HepG2 (cell line): ENCODE results near the gene RASA4B. TPM values are rescaled to one million over a fixed set of nuclear protein-coding genes. Genes with fewer than 3 reads are reported as not detected.
A peak's percentile ranks its signal among the peaks of the same experiment; 100 is the strongest.

Source experiments
- ATAC-seq: fragments of 200-7000 bp; cut with Tn5 transposase; 3 replicates; pipeline ENCODE4 v1.9.1; 2020; ENCODE audit warnings: mild to moderate bottlenecking, moderate library complexity
- BruUV-seq: library from RNA; stranded (reverse); fragments of 400-500 nt; replicated peaks from 2 replicates; lab custom pipeline; 2021; lab: Mats Ljungman, UMichigan
- CTCF ChIA-PET: fragments of 300-600 bp; formaldehyde crosslinking; extraction: SDS; loops from one replicate; lab custom pipeline; 2021; ENCODE audit warnings: low total read pairs, inconsistent platforms, low intra/inter-chr PET ratio; lab: Yijun Ruan, JAX
- POLR2A ChIA-PET: fragments of 350-600 bp; sonication (Branson Sonifier 250); formaldehyde crosslinking; loops from one replicate; lab custom pipeline; 2020; ENCODE audit warnings: antibody characterized with exemption, inconsistent platforms; lab: Yijun Ruan, JAX
- DNase-seq: peaks from one replicate; pipeline ENCODE4 v3.0.0-alpha.2; 2015; ENCODE audit warnings: low spot score
- FAIRE-seq: peaks from 3 replicates; lab custom pipeline; 2011; peaks lifted over from hg19 to GRCh38; lab: Jason Lieb, UNC
- H2AFZ ChIP-seq: one replicate; pipeline ENCODE4 v1.6.1; 2011; ENCODE audit warnings: low read length, inconsistent platforms
- H3K27ac ChIP-seq: fragments of 300-600 bp; 3 replicates; pipeline ENCODE4 v1.8.0; 2011; ENCODE audit warnings: mixed run types, mild to moderate bottlenecking, mixed read lengths, low read length, inconsistent platforms; ENCODE audit not compliant: insufficient read depth; ENCODE audit errors: extremely low read length
- H3K27me3 ChIP-seq, 2 experiments: fragments of 200-600 bp in 1 of 2; 2 replicates in 1 of 2; 3 replicates in 1 of 2; pipeline versions ENCODE4 v1.6.0 to v1.8.0; 2011; ENCODE audit warnings: low read length in 2 of 2, mild to moderate bottlenecking in 2 of 2, moderate library complexity in 2 of 2, inconsistent platforms in 1 of 2; ENCODE audit not compliant: insufficient read depth in 2 of 2, control insufficient read depth in 1 of 2
- H3K36me3 ChIP-seq, 2 experiments: fragments of 200-600 bp in 1 of 2; replicated peaks in 1 of 2; 2 replicates in 1 of 2; 3 replicates in 1 of 2; pipeline versions ENCODE4 v1.5.1 to v1.8.0; 2011; ENCODE audit warnings: low read length in 2 of 2, inconsistent platforms in 1 of 2; ENCODE audit not compliant: insufficient read depth in 2 of 2, control insufficient read depth in 1 of 2
- H3K4me1 ChIP-seq: 2 replicates; pipeline ENCODE4 v1.5.1; 2012; ENCODE audit warnings: low read length, inconsistent platforms; ENCODE audit not compliant: insufficient read depth
- H3K4me2 ChIP-seq: 2 replicates; pipeline ENCODE4 v1.6.0; 2011; ENCODE audit warnings: low read depth, low read length, inconsistent platforms
- H3K4me3 ChIP-seq, 3 experiments: fragments of 200-600 bp in 1 of 3; sonication (generic), shearing (Covaris generic) in 1 of 3; replicated peaks in 1 of 3; 2 replicates each; pipeline ENCODE4 v1.5.1; 2011 to 2016; ENCODE audit warnings: low read length in 3 of 3, inconsistent platforms in 2 of 3, low read depth in 2 of 3, mild to moderate bottlenecking in 2 of 3, control low read depth in 1 of 3, mixed read lengths in 1 of 3; ENCODE audit not compliant: insufficient read depth in 1 of 3
- H3K79me2 ChIP-seq: one replicate; pipeline ENCODE4 v1.6.1; 2011; ENCODE audit warnings: low read length, inconsistent platforms; ENCODE audit not compliant: insufficient read depth
- H3K9ac ChIP-seq: 2 replicates; pipeline ENCODE4 v1.6.0; 2011; ENCODE audit warnings: mild to moderate bottlenecking, low read depth, low read length, inconsistent platforms; ENCODE audit not compliant: insufficient read depth
- H3K9me3 ChIP-seq: 2 replicates; pipeline ENCODE4 v1.5.1; 2012; ENCODE audit warnings: mild to moderate bottlenecking, low read length
- H4K20me1 ChIP-seq: 2 replicates; pipeline ENCODE4 v1.6.0; 2011; ENCODE audit warnings: inconsistent platforms, mild to moderate bottlenecking, low read length, moderate library complexity; ENCODE audit not compliant: insufficient read depth
- AGO2 ChIP-seq: fragments of 200-400 bp; formaldehyde crosslinking; optimal IDR thresholded peaks from 2 replicates; pipeline ENCODE3; 2017; ENCODE audit warnings: mild to moderate bottlenecking, low read depth, low read length, moderate library complexity
- ATF4 ChIP-seq, 2 experiments: fragments of 450-650 bp in 1 of 2; sonication (generic) in 1 of 2; formaldehyde crosslinking; IDR thresholded peaks; 2 replicates each; pipeline versions ENCODE4 v1.5.0 to v1.8.0; 2020 to 2022; ENCODE audit warnings: mild to moderate bottlenecking in 1 of 2, missing genetic modification reagents in 1 of 2
- WIZ ChIP-seq: sonication (generic); formaldehyde crosslinking; IDR thresholded peaks from 2 replicates; pipeline ENCODE4 v1.5.1; 2020; ENCODE audit warnings: mild to moderate bottlenecking, missing genetic modification reagents
- WGBS: methylation state at CpG from one replicate; pipeline ENCODE4 v1.1.6; 2017; ENCODE audit warnings: low lambda C conversion rate; 5-methylcytosine and 5-hydroxymethylcytosine counted together
- in situ Hi-C: cut with HindIII; loops from 2 replicates; pipeline ENCODE4 v1.10.0; 2017; ENCODE audit warnings: low pct_unique_long_range_greater_than_20kb; ENCODE audit not compliant: extremely low pct_ligation_motif_present
- intact Hi-C: fragments of 100-400 bp; cut with micrococcal nuclease; formaldehyde crosslinking; loops from one replicate; pipeline ENCODE4 v1.10.0; 2022; ENCODE audit not compliant: unreplicated experiment
- polyA plus RNA-seq, 8 experiments: library from polyadenylated mRNA; depleted of rRNA in 3 of 8; stranded (reverse) in 7 of 8; unstranded in 1 of 8; fragments of >200 nt; fragmentation: Illumina TruSeq in 4 of 8; extraction: Trizol in 4 of 8; gene quantifications; 2 replicates each; pipeline versions ENCODE4 v1.2.1 to v1.2.3, GENCODE V29; 2011 to 2016; ENCODE audit warnings: low read depth in 4 of 8, missing spikeins in 1 of 8, mixed read lengths in 1 of 8; ENCODE audit not compliant: insufficient read depth in 1 of 8
- total RNA-seq, 5 experiments: library from RNA; depleted of rRNA; stranded (reverse); fragments of >200 nt; fragmentation: Illumina TruSeq; extraction: Trizol; gene quantifications; 2 replicates each; pipeline ENCODE4 v1.2.3, GENCODE V29; 2016; ENCODE audit warnings: low read depth in 1 of 5

The RASA4B gene
- total and polyA plus RNA-seq, 2 of the 13 experiments (the other 11 are each of a cell fraction or from before 2014, with no cell fraction given), result 0.82 to 1.3 TPM

GRCh38 chr7:102467581-102468477, 49.7 kb downstream of the RASA4B start:
- ChIA-PET POLR2A (no interaction called here), CTCF (no interaction called here)
- 92% methylated on average over 16 of the region's 24 CpGs for WGBS
- Histone ChIP-seq H3K79me2 (peaks cover 13% of the 10 kb centered on the region), H3K36me3 (peaks cover 0 to 2% of the 10 kb centered on the region in 2 experiments; a peak in 2 of 5 replicates), H3K9ac (no peak overlapping the region), H2AFZ (no peak overlapping the region), H3K27me3 (peaks cover 0 to 5% of the 10 kb centered on the region in 2 experiments; a peak in 2 of 5 replicates), H3K4me2 (no peak overlapping the region), H3K9me3 (no peaks in the 10 kb centered on the region), H3K4me3 (no peak overlapping the region), H3K4me1 (peaks cover 26% of the 10 kb centered on the region), H3K27ac (no peak overlapping the region), H4K20me1 (no peaks in the 10 kb centered on the region)
- intact Hi-C loops, result no loop called here
- DNase-seq, result no peak
- no peak for FAIRE-seq
- in situ Hi-C loops, result no loop called here
- no peak for ATAC-seq
- TF ChIP-seq ATF4 (CRISPR knock-in tag; IDR thresholded peaks at IDR 0.05) (no peak), AGO2 (peak; percentile 34)
- BruUV-seq, result no TSS peak

- no TSS peak for BruUV-seq
- CTCF ChIA-PET, result no interaction called here
- in situ Hi-C loops, result no loop called here
These were observed 51.5 kb downstream of the RASA4B start for GRCh38 chr7:102466097-102466496.

More at GRCh38 chr7:102466097-102466496, 51.5 kb downstream of the RASA4B start:
- Histone ChIP-seq H3K4me1 (peaks cover 31% of the 10 kb centered on the region), H3K4me3 (peak overlapping the region in 1 of 3 experiments; percentile 100; a peak in 2 of 6 replicates), H2AFZ (no peak overlapping the region), H3K4me2 (peak overlapping the region; percentile 87), H3K79me2 (peaks cover 14% of the 10 kb centered on the region), H3K9ac (no peak overlapping the region), H3K27me3 (peaks cover 0 to 5% of the 10 kb centered on the region in 2 experiments; a peak in 2 of 5 replicates), H3K27ac (no peak overlapping the region), H3K36me3 (peaks cover 0 to 2% of the 10 kb centered on the region in 2 experiments; a peak in 2 of 5 replicates), H4K20me1 (no peaks in the 10 kb centered on the region), H3K9me3 (no peaks in the 10 kb centered on the region)
- FAIRE-seq (no peak), DNase-seq (no peak), ATAC-seq (no peak)
- POLR2A ChIA-PET, result interaction anchor here (1.9 kb wide), 1 partner anchor 14 kb away, joined by 5 read pairs; no protein-coding TSS in a partner anchor
- TF ChIP-seq WIZ (CRISPR knock-in tag), result no peak
- intact Hi-C loops, result no loop called here
- over 99% methylated on average over 7 of the region's 7 CpGs for WGBS
